ENCODE measurements around the gene SMG6. TPM values are rescaled to one million over a fixed set of nuclear protein-coding genes. Genes with fewer than 3 reads are reported as not detected.

The SMG6 gene
- total and polyA plus RNA-seq, 2 of the 8 experiments (the other 6 are each of a cell fraction or from before 2014, with no cell fraction given): 18.5 to 25.2 TPM

DNA sequence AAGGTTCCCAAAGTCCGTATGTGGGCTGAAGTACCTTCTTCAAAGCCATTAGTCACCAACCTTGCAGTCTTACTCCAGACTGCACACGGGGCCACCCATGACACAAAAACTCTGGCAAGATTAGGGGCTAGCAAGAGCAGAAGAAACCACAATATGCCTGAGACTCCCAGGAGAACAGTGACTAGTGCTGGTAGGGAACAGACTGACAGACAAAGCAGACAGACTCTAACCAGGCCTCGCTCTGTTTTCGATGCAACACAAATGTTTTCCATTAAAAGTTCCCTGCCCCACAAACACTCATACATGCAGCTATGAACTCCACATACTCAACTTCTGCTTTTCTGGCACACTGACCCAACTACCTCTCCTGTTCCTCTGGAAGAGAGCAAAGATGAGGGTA, 146.5 kb downstream of the SMG6 start:
- Histone ChIP-seq H3K14ac (ENCODE audit: insufficient read length) (no peak overlapping the region), H4K20me1 (replicated peaks in 1 of 2; ENCODE audit: control insufficient read depth in 1 of 2, insufficient read depth in 2 of 2, low read length in 2 of 2) (no peaks in the 10 kb centered on the region), H3K23me2 (ENCODE audit: low read depth, low read length) (no peaks in the 10 kb centered on the region), H3K4ac (replicated peaks; ENCODE audit: insufficient read length, low read depth, low read length) (no peak overlapping the region), H3K9me3 (ENCODE audit: insufficient read depth in 2 of 2, low read depth in 1 of 2, low read length in 1 of 2) (no peaks in the 10 kb centered on the region), H2AFZ (ENCODE audit: low read length) (no peak overlapping the region), H3K27ac (ENCODE audit: low read depth, low read length) (no peak overlapping the region), H2BK15ac (ENCODE audit: low read length) (no peak overlapping the region), H3K79me1 (ENCODE audit: low read depth, low read length) (no peaks in the 10 kb centered on the region), H2BK120ac (replicated peaks; ENCODE audit: low read depth, low read length) (no peak overlapping the region), H3K18ac (ENCODE audit: extremely low read depth, low read length) (no peak overlapping the region), H2BK5ac (ENCODE audit: low read depth, low read length) (no peak overlapping the region), H4K91ac (replicated peaks; ENCODE audit: insufficient read length, low read length) (no peak overlapping the region), H3K56ac (replicated peaks; ENCODE audit: insufficient read length, low read depth, low read length) (no peak overlapping the region), H3K4me1 (replicated peaks in 1 of 4; ENCODE audit: control insufficient read depth in 3 of 4, insufficient read depth in 4 of 4, low read length in 3 of 4) (no peaks in the 10 kb centered on the region), H4K5ac (ENCODE audit: insufficient read length, low read depth, low read length) (no peak overlapping the region), H3K27me3 (replicated peaks in 1 of 4; ENCODE audit: control insufficient read depth in 3 of 4, extremely low read depth in 1 of 4, insufficient read depth in 3 of 4, low read length in 3 of 4) (no peaks in the 10 kb centered on the region), H2BK20ac (ENCODE audit: low read length) (no peak overlapping the region), H2BK12ac (ENCODE audit: low read depth, low read length) (no peak overlapping the region), H3K36me3 (ENCODE audit: control insufficient read depth in 2 of 4, insufficient read depth in 4 of 4, low read length in 3 of 4) (no peaks in the 10 kb centered on the region), H3K9ac (replicated peaks in 1 of 4; ENCODE audit: extremely low read depth in 1 of 4, low read depth in 3 of 4, low read length in 3 of 4) (no peak overlapping the region), H3K23ac (ENCODE audit: insufficient read length) (no peak overlapping the region), H3K79me2 (ENCODE audit: control insufficient read depth in 1 of 2, insufficient read depth in 2 of 2, low read length in 2 of 2) (no peaks in the 10 kb centered on the region), H2AK5ac (ENCODE audit: low read depth, low read length) (no peak overlapping the region), H3K4me2 (ENCODE audit: insufficient read depth in 1 of 2, low read depth in 2 of 2, low read length in 2 of 2) (no peak overlapping the region), H3K4me3 (ENCODE audit: extremely low read depth in 1 of 4, insufficient read depth in 2 of 4, low read depth in 3 of 4, low read length in 4 of 4) (no peak overlapping the region), H4K8ac (ENCODE audit: extremely low read depth, insufficient read depth, low read length) (no peak overlapping the region)
- ChIA-PET POLR2A (ENCODE audit: partially characterized antibody) (no interaction called here), CTCF (ENCODE audit: partially characterized antibody) (interaction anchor here (0.8 to 1.6 kb wide), 5 partner anchors 8 to 91 kb away, joined by 3 to 4 read pairs (median 3); no protein-coding TSS in a partner anchor)
- no peak for FAIRE-seq
- no peak for DNase-seq (ENCODE audit: low read depth in 1 of 2, low spot score in 2 of 2)
- 88% methylated on average over 4 of the region's 4 CpGs; no CpG with 5 or more reads in 1 of the 2 experiments for WGBS, 2 experiments (ENCODE audit: extremely low coverage in 1 of 2, insufficient coverage in 1 of 2, insufficient read length in 1 of 2, insufficient replicate concordance in 2 of 2, low coverage in 1 of 2, low lambda C conversion rate in 2 of 2, missing lambda C conversion rate in 1 of 2)
- TF ChIP-seq CHD2 (IDR thresholded peaks at IDR 0.05; ENCODE audit: low read length) (no peak), NRF1 (IDR thresholded peaks at IDR 0.05; ENCODE audit: low read depth, low read length) (no peak), TCF12 (IDR thresholded peaks at IDR 0.05; ENCODE audit: low read depth, low read length) (no peak)
